ENCODE results near the gene EHD1.
"Not testable (repeated sequence)": the region's sequence is repeated elsewhere in the genome, so short reads cannot be mapped to it uniquely, and the experiment has no call there.

The EHD1 gene

DNA sequence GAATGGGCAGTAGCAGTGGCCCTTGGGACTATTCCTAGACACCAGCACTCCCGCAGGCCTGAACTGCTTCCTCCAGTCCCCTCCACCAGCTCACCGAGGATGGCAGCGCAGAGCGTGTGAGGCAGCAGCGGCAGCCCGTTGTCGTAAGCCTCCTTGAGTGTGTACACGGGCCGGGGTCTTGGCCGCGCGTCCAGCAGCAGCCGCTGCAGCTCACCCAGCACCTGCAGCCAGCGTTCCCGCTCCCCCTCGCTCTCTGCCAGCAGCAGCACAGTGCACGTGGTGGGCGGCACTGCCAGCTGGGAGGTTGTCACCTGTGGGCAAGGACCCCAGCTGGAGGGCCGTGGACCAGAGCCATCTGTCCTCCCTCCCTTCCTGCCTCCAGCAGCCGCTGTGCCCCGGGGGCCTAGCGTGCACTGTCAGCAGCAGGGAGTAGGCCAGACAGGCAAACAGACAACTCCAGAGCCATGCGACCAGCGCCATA is 47.0 kb downstream of the EHD1 start:
- DNase-seq (ENCODE audit: low read depth in 3 of 3): no peak

DNA sequence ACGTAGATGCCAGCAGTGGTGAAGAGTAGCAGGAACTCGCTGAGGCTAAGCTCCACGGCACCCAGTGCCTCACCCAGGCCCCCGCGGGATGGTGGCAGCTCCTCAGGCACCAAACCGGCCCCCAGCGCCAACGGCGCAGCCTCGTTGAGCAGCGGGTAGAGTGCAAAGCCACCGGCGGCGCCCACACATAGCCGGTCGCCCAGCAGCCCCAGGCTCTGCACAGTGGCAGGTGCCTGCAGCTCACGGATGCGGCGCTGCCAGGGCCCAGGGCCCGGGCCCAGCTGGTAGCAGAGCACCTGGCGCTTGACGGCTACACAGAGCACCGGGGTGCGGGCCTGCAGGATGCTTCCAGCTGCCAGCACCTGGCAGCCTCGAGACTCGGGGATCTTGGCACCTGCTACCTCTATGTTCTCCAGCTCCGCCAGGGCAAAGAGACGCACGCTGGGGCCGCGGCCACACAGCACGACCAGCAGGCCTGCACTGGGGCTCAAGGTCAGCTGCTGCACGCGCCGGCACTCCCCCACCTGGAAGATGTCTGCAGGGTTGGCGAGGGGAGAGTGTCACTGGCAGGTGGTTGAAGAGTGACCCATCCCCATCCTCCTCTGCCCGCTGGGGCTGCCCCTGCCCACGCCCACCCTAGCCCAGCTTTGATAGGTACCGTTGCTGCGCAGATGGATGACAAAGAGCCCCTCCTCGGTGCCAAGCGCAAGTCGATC is 48.7 kb downstream of the EHD1 start:
- no peak for DNase-seq (ENCODE audit: low read depth in 3 of 3)

DNA sequence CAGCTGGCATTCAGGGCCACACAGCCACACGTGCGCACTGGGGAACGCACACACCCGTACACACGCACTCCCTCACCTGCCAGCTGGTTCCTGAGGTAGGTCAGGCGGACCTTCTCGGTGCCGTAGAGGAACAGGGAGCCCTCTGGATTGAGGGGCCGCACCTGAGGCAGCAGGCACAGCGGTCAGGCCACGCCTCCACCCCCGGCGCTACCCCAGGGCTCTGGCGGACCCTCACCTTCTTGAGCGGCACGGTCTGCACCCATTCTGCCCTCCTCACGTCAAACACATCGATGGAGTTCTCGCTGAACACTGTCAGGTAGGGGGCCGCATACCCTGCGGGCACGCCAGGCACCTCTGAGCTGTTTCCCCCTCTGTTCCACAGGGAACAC is 51.0 kb downstream of the EHD1 start:
- DNase-seq (ENCODE audit: low read depth in 3 of 3): no peak

DNA sequence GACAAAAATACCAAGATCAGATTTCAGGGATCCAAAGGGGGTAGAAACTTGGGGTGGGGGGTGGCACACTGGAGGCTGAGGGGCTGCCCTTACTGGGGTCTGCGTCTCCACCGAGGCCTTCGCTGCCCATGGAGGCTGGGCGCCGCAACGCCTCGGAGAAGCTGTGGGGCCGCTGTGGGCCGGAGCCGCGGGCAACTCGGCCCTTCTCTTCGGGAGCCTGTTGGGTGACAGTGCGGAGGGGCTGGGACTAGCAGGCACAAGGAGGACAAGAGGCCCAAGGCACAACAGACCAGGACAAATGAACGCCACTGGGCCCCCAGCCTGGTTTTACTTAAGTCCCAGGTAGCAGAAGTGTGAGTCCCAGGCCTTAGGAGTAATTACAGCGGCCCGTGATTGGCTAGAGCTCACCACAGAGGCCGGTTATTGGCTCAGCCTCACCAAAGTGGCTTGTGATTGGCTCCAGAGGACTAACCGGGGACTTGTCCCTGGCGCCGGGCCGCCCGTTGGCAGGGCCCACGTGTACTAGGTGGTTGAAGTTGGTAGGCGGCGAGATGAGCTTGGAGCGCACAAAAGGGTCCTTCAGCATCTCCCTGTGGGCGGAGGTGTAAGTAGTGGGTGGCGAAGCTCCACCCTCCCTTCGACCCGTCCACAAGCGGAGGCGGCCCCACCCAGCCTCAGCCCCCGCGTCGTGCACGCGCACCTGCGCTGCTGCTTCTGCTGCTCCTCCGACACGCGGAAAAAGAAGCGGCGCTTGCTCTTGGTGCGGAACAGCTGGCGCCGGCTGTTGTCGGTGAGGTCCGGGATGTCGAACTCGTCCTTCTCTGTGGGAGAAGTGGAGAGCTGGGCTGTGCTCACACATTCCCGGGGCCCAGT is 51.6 kb downstream of the EHD1 start:
- DNase-seq (ENCODE audit: low read depth in 3 of 3): no peak

DNA sequence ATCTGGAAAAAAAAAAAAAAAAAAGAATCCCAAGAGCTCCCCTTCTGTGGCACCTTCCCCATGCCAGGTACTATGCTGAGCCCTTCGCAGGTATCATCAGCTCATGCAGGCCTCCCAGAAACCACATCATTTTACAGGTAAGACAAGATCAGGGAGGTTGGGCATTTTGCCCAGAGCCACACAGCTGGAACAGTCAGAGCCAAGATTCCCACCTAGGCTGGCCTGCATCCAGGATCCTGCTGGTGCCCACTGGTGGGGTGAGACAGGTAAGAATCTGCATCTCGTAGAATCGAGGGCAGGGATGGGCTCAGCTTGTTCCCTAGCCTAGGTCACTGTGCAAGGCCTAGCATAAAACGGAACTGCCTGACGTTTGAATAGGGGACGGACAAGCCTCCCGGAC is 52.4 kb downstream of the EHD1 start:
- no peak for DNase-seq (ENCODE audit: low read depth in 3 of 3)

DNA sequence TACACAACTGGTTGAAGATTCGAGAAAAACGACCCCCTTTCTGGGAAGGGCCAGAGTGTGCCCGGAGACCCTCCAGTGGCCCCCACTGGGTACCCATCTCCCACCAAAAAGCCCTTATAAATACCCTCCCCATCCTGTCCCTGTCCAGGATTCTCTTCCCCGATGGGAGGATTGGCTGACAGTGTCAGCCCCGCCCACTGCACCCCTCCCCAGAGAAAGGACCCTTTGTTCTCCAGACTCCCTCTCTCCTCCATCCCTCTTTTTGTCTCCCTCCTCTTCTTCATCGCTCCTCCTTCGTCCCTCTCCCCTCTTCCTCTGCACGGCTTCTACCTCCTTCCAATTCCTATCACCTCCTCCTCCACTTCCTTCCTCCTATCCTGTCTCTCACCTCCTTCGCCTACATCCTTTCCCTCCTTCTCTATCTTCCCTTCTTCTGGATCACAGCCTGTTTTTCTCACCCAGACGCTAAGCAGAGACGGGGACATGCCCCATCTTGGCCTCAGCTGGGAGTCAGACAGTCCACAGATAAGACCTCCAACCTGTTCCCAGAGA is 54.8 kb downstream of the EHD1 start:
- no peak for DNase-seq (ENCODE audit: low read depth in 3 of 3)

DNA sequence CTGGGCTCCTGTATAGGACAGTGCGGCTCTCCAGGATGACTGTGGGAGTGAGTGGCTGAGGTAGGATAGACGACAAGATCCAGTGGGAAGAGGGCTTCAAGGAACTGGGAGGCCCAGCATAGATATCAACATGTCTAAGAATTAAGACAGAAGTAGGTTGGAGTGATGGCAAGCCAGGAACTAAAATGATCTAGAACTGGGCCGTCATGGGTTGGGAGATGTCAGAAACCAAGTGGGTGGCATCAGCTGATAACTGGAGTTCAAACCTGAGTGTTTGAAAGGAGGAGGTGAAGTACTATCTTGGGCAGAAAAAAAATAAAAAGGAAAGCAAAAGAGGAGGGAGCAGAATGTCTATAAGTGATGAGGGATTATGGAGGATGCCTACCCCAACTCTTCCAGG is 60.9 kb downstream of the EHD1 start:
- no peak for DNase-seq (ENCODE audit: low read depth in 3 of 3)

DNA sequence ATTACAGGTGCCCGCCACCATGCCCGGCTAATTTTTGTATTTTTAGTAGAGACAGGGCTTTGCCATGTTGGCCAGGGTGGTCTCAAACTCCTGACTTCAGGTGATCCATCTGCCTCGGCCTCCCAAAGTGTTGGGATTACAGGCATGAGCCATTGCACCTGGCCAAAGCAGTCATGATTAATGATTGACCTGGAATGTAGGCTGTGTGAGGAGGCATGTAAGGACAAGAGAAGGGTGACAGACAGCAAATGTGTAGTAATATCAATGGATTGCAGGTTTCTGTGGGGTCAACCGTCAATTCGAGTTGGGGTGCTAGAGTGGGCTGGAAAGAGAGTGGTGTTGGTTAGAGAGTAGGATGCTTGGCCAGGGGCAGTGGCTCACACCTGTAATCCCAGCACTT is 63.0 kb downstream of the EHD1 start:
- not testable (repeated sequence) for DNase-seq (ENCODE audit: low read depth in 3 of 3)

DNA sequence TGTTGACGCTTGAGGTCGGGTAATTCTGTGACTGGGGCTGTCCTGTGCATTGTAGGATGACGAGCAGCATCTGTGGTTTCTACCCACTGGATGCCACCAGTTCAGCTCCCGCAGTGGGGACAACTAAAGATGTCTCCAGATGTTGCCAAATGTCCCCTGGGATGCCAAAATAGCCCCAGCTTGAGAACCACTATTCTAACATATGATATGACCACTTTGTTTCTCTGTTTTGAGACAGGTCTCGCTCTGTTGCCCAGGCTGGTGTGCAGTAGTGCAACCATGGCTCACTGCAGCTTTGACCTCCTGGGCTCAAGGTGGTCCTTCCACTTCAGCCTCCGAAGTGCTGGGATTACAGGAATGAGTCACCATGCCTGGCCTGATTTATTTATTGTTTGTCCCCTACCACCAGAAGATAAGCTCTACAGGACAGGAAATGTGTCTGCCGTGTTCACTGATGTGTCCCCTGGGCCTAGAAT is 63.7 kb downstream of the EHD1 start:
- DNase-seq (ENCODE audit: low read depth in 3 of 3): no peak

DNA sequence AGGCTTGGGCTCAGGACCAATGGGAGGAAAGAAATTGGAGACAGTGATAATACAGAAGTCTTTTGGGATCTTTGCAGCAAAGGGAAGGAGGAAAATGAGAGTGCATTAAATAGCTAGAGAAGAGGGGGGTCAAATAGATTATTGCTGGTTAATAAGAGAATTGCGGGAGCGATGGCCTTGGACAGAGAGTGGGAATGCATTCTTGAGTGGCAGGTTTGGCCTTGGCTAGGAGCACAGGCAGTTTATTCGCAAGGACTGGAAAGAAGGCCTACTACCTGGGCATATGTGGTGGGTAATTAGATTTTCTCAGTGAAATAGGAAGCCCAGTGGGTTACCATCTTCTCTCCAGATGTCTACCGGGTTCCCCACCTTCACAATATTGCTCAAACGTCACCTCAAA is 64.6 kb downstream of the EHD1 start:
- no peak for DNase-seq (ENCODE audit: low read depth in 3 of 3)

DNA sequence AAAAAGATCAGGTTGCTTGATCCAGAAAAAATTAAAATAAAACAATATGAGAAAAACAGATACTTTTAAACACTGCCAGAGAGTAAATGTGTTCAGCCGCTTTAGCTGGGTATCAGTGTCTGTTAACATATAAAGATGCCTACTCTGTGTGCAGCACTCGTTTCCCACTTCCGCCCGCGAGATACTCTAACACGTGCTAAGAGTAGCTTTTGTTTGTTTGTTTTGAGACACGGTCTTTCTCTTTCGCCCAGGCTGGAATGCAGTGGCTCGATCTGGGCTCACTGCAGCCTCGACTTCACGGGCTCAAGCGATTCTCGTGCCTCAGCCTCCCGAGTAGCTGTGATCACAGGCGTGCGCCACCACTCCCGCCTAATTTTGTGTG is 67.5 kb downstream of the EHD1 start:
- DNase-seq (ENCODE audit: low read depth in 3 of 3): peak in 1 of 3 donors; percentile 20

DNA sequence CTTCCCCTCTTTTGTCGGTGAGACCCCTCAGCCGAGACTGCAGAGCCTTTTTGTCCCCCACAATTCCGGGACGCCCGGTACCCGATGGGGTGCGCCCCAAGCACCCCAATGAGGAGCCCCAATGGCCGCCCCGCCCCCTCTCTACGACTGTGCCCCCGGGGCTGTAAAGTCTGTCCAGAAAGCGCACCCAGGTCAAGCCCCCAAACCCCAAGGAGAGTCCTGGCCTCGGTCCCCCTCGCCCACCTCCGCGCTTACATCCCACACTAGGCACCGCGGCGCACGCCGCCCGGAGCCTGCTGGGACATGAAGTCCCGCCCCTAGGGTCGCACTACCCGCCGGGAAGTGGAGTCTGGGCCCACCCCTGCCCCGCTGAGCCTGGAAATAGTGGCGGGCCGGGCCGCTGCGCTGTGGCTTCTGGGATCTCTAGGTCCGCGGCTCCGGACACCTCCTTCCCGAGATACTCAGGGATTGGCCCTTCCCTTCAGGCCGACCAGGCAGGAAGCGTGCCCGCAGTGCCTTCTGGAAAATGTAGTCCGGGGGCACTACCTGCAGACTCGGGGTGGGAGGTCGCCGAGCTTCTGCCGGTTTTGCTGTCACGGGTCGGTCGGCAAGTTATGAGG is 68.0 kb downstream of the EHD1 start, which contains the start of gene MEN1:
TSS of gene MEN1 (minus strand) at position 281 of the 620 bp plus-strand sequence. CDS start 442 bp downstream, outside the sequence.
- DNase-seq (ENCODE audit: low read depth in 3 of 3): peak; percentile 70 to 80 (median 79)

DNA sequence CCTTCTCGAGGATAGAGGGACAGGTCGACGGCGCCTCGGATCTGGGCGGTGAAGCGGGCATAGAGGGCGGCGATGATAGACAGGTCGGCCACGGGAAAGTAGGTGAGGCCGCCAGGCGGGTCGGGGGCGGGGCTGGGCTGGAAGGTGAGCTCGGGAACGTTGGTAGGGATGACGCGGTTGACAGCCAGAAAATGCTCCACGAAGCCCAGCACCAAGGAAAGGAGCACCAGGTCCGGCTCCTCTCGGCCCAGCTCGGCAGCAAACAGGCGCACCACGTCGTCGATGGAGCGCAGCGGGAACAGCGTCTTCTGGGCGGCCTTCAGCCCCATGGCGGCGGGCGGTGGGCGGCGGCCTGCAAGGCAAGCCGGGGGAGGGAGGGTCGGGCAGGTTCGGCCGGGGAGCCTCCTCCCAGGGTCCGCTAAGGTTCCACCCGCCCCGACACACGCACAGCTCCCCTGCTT is 68.6 kb downstream of the EHD1 start:
- peak in 1 of 3 donors; percentile 24 for DNase-seq (ENCODE audit: low read depth in 3 of 3)

DNA sequence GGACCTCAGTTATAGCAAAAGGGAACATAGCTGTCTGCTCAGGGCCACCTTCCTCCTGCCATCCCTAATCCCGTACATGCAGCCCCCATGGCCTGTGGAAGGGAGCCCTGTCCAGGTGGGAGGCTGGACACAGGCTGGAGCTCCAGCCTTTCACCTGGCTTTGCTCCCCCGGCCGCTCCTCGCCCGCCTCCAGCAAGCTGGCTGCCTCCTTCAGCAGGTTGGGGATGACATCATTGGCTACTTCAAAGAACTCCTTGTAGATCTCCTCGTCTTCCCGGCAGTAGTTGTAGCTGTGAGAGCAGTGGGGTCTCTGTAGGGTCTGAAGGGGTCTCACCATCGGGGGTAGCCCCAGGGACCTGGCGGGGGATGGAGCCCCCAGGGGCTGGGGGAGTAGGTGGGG is 72.9 kb downstream of the EHD1 start:
- no peak for DNase-seq (ENCODE audit: low read depth in 3 of 3)

DNA sequence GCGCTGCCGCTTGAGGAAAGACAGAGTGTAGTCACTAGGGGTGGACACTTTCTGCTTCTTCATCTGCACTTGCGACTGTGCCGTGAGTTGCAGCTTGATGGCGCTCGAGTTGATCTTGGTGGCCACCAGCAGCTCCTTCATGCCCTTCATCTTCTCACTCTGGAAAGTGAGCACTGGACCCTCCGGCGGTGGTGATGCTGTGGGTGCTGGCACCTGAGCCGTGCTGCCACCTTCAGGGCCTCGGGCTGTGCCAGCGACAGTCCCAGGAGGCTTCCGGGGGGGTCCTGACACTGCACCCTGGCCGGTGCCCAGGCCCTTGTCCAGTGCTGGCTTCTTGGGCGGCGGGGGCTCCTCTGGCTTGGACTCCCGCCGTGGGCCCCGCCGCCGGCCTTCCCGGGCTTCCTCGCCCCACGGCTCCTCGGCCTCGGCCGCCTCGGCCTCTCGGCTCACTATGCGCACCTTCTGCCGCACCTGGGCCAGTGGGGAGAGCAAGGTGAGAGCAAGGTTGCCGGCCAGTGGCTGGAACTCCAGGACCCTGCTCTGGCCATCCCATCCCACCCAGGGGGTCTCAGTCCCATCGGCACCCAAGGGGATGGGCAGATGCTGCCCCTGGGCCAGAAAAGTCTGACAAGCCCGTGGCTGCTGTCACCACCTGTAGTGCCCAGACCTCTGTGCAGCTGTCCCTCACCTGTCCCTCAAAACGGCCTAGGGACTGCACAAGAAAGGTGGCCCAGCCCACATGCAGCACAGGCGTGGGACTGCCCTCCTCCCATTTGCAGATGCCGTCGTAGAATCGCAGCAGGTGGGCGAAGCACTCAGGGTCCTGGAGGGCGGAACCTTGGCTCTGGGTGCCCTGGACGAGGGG is 73.8 kb downstream of the EHD1 start:
- DNase-seq (ENCODE audit: low read depth in 3 of 3): no peak

DNA sequence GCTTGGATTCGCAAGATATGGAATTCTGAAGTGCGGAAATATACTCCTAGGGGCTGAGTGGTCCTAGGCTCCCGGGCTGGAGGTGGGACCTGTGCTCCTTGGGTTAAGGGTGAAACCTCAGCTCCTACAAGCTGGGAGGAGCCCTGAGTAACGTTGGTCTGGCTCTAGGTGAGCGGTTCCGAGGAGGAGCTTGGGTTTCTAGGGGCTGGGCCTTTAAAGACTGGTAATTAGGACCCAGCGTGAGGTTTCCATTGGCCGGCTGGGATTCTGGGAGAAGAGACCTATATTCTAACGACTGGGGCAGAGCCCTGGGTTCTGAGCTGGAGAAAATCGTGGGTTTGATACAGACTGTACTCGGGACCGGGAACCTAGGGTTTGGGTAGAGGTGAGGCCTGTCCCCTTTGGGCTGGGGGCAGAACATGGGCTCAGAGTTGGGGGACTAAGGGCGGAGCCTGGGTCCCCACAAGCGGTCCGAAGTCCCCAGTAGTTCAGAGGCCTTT is 74.5 kb downstream of the EHD1 start:
- no peak for DNase-seq (ENCODE audit: low read depth in 3 of 3)

DNA sequence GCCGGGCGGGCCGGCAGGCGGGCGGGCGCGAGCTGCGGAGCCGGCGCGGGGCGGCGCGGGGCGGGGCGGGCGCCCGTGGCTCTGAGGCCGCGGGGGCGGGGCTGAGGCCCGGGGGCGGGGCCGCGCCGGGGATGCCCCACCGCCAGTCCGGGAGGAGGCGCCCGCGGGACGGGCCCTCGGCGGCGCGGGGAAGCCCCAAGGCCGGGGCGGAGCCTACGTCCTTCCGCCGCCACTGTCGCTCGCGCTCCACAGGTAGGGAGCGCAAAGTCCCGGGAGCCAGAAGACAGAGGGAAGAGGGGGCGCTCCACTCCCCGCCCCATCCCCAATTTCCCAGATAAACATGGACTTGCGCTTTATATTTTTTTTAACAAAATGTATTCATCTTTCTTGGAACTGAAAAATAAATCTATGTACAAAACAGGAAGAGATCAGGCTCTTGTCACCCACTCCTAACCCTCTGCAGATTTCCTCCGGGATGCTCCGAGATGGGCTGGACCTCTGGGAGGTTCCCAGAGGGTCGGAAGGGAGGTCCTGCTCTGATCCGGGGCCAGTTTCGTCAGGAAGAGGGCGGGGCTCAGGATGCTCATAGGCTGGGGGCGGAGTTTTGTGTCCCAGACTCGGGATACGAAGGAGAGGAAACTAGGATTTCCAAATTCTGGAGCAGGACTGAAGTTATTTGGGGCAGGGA is 75.1 kb downstream of the EHD1 start, which contains the start of gene MAP4K2:
TSS of gene MAP4K2 (minus strand) at position 57 of the 688 bp plus-strand sequence. CDS start 65 bp downstream, outside the sequence.
- peak; percentile 63 to 86 (median 69) for DNase-seq (ENCODE audit: low read depth in 3 of 3)

DNA sequence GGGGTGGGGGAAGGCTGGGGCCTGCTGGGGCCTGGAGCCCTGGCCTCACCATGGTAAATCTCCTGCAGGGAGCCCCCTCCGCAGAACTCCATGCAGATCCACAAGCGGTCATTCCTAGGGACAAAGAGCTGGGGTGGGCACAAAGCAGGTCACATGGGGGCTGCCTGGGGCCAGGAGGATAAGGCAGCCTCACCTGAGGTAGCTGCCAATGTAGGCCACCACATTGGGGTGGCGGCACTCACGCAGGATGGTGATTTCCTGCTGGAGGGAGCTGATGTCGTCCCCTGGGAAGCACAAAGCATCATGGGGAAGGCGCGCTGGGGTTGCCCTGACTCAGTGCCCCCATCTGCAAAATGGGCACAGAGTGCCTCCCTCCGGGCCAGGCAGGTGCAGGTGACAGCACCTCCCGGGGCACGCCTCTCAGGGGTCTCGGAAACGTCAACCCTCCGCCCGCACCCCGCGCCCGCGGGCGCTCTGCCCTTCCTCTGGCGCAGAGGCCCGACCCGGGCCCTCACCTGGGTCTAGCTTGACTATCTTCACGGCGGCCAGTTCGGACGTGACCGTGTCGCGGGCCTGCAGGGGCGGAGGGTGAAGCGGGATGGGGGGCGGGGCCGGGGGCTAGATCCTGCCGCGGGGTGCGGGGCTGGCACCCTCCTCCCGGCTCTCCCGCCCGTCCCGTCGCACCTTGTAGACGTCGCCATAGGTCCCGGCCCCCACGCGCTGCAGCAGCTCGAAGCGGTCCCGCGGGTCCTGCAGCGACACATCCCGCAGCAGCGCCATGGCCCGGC is 75.9 kb downstream of the EHD1 start:
- DNase-seq (ENCODE audit: low read depth in 3 of 3): peak in 2 of 3 donors; percentile 5 to 29
